ENCODE data around the gene DESI2.

DNA sequence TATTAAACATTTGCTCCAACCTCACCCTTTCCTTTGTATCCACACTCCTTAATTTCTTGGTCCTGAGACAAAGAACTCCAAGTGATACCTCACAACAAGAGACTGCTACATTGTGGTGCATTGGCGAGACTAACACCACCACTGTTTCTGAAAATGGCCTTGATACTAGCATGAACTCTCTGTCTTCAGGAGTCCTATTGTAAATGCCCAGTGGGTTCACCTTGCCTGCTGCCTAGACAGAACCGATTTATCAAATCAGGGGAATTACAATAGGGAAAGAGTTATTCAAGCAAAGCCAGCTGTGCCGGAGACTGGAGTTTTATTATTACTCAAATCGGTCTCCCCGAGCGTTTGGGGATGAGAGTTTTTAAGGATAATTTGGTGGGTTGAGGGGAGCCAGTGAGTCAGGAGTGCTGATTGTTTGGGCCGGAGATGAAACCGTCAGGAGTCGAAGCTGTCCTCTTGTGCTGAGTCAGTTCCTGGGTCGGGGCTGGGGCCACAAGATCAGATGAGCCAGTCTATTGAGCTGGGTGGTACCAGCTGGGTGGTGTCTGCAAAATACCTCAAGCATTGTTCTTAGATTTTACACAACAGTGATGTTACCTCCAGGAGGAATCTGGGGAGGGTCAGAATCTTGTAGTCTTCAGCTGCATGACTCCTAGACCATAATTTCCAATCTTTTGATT is 83.1 kb downstream of the DESI2 start:
- TF ChIP-seq CTCF (tag by site-specific recombination; IDR thresholded peaks at IDR 0.05) (no peak), ZIC2 (tag by site-specific recombination; IDR thresholded peaks at IDR 0.05) (no peak), ZNF518A (tag by site-specific recombination; conservative IDR thresholded peaks at IDR 0.05; ENCODE audit: low read depth) (no peak)

Measured in HEK293 (cell line).